Neural cell (in vitro differentiated cells): ENCODE results near the gene PRUNE2. TPM values are rescaled to one million over a fixed set of nuclear protein-coding genes. Genes with fewer than 3 reads are reported as not detected.

ENCODE experiments used
- H2AFZ ChIP-seq: fragments of 200-600, 300-800 bp; sonication (generic), shearing (Covaris generic); 2 replicates; pipeline ENCODE4 v1.6.0; 2014; ENCODE audit warnings: low read depth, mild to moderate bottlenecking, antibody characterized with exemption, low read length, moderate library complexity
- H3F3A ChIP-seq: fragments of 200-600 bp; shearing (Covaris generic); 2 replicates; pipeline ENCODE4 v1.6.1; 2016; ENCODE audit warnings: mild to moderate bottlenecking, moderate library complexity, mixed read lengths, antibody characterized with exemption, low read length; ENCODE audit not compliant: insufficient read depth, poor library complexity, severe bottlenecking
- H3K27ac ChIP-seq: fragments of 200-600, 300-800 bp; sonication (generic), shearing (Covaris generic); 2 replicates; pipeline ENCODE4 v1.5.1; 2014; ENCODE audit warnings: mild to moderate bottlenecking, low read length, moderate library complexity
- H3K27me3 ChIP-seq: fragments of 300-800, 200-600 bp; sonication (generic), shearing (Covaris generic); 2 replicates; pipeline ENCODE4 v1.6.0; 2014; ENCODE audit warnings: mild to moderate bottlenecking, low read depth, low read length, moderate library complexity; ENCODE audit not compliant: insufficient read depth
- H3K36me3 ChIP-seq: fragments of 300-800, 200-600 bp; sonication (generic), shearing (Covaris generic); 2 replicates; pipeline ENCODE4 v1.5.1; 2014; ENCODE audit warnings: mild to moderate bottlenecking, antibody characterized with exemption, low read length, moderate library complexity; ENCODE audit not compliant: insufficient read depth
- H3K4me2 ChIP-seq: fragments of 300-800, 200-600 bp; sonication (generic), shearing (Covaris generic); 2 replicates; pipeline ENCODE4 v1.6.0; 2014; ENCODE audit warnings: mild to moderate bottlenecking, low read length
- H3K4me3 ChIP-seq: fragments of 300-800, 200-600 bp; sonication (generic), shearing (Covaris generic); 2 replicates; pipeline ENCODE4 v1.5.1; 2014; ENCODE audit warnings: mild to moderate bottlenecking, low read length, moderate library complexity
- H3K79me2 ChIP-seq: fragments of 200-600 bp; shearing (Covaris generic); replicated peaks from 2 replicates; pipeline ENCODE4 v1.6.0; 2014; ENCODE audit warnings: mild to moderate bottlenecking, low read length, moderate library complexity; ENCODE audit not compliant: insufficient read depth
- H3K9ac ChIP-seq: fragments of 300-800, 200-600 bp; sonication (generic), shearing (Covaris generic); 2 replicates; pipeline ENCODE4 v1.6.1; 2016; ENCODE audit warnings: mild to moderate bottlenecking, low read length, mixed read lengths
- H3K9me2 ChIP-seq: fragments of 200-600 bp; shearing (Covaris generic); 2 replicates; pipeline ENCODE4 v1.6.1; 2016; ENCODE audit warnings: mild to moderate bottlenecking, low read length, mixed read lengths; ENCODE audit not compliant: insufficient read depth
- H3K9me3 ChIP-seq: fragments of 200-600, 300-800 bp; sonication (generic), shearing (Covaris generic); 2 replicates; pipeline ENCODE4 v1.6.1; 2016; ENCODE audit warnings: mild to moderate bottlenecking, mixed run types, low read length, moderate library complexity, mixed read lengths
- H4K20me1 ChIP-seq: fragments of 200-600 bp; shearing (Covaris generic); 2 replicates; pipeline ENCODE4 v1.6.1; 2016; ENCODE audit warnings: mild to moderate bottlenecking, mixed run types; ENCODE audit not compliant: insufficient read depth
- CTCF ChIP-seq: fragments of 450-650 bp; IDR thresholded peaks from 2 replicates; pipeline ENCODE4 v1.5.1; 2014; ENCODE audit warnings: antibody characterized with exemption, mild to moderate bottlenecking, moderate library complexity; ENCODE audit not compliant: poor library complexity, severe bottlenecking
- EP300 ChIP-seq: fragments of 450-650 bp; conservative IDR thresholded peaks from 2 replicates; pipeline ENCODE4 v1.6.1; 2014; ENCODE audit warnings: antibody characterized with exemption, mild to moderate bottlenecking, moderate library complexity; ENCODE audit not compliant: poor library complexity, severe bottlenecking
- EZH2 ChIP-seq: fragments of 200-600, 300-800 bp; shearing (Covaris generic), sonication (generic); IDR thresholded peaks from 2 replicates; pipeline ENCODE4 v1.6.1; 2014; ENCODE audit warnings: antibody characterized with exemption, low read length, borderline replicate concordance, mild to moderate bottlenecking; ENCODE audit not compliant: insufficient read depth, poor library complexity, severe bottlenecking
- MXI1 ChIP-seq: fragments of 450-650 bp; conservative IDR thresholded peaks from 2 replicates; pipeline ENCODE4 v1.6.1; 2014; ENCODE audit warnings: antibody characterized with exemption, mild to moderate bottlenecking; ENCODE audit not compliant: poor library complexity, severe bottlenecking
- POLR2AphosphoS5 ChIP-seq: IDR thresholded peaks from 2 replicates; pipeline ENCODE4 v1.6.1; 2012
- RAD21 ChIP-seq: fragments of 450-650 bp; conservative IDR thresholded peaks from 2 replicates; pipeline ENCODE4 v1.6.1; 2014; ENCODE audit warnings: antibody characterized with exemption, mild to moderate bottlenecking, moderate library complexity
- REST ChIP-seq: IDR thresholded peaks from 2 replicates; pipeline ENCODE4 v1.6.1; 2012; ENCODE audit warnings: borderline replicate concordance
- SMC3 ChIP-seq: fragments of 450-650 bp; conservative IDR thresholded peaks from 2 replicates; pipeline ENCODE4 v1.6.1; 2014; ENCODE audit warnings: antibody characterized with exemption, mild to moderate bottlenecking, moderate library complexity; ENCODE audit not compliant: poor library complexity
- TAF1 ChIP-seq: IDR thresholded peaks from 2 replicates; pipeline ENCODE4 v1.6.1; 2012; ENCODE audit warnings: low read depth
- polyA plus RNA-seq: library from polyadenylated mRNA; depleted of rRNA; stranded (reverse); fragments of >200 nt; gene quantifications from 2 replicates; pipeline ENCODE4 v1.2.3, GENCODE V29; 2014

The PRUNE2 gene
- polyA plus RNA-seq, 1 donor from 2014 or later: 9.7 TPM

GRCh38 chr9:76654051-76654461 lies 251.9 kb downstream of the PRUNE2 start:
- Histone ChIP-seq H3K9me2 (no peaks in the 10 kb centered on the region), H3K4me2 (no peak overlapping the region), H3K27me3 (no peaks in the 10 kb centered on the region), H3K79me2 (no peaks in the 10 kb centered on the region), H3K9me3 (no peaks in the 10 kb centered on the region), H3K27ac (no peak overlapping the region), H3F3A (no peaks in the 10 kb centered on the region), H4K20me1 (no peaks in the 10 kb centered on the region), H3K36me3 (no peaks in the 10 kb centered on the region), H3K9ac (no peak overlapping the region), H3K4me3 (no peak overlapping the region), H2AFZ (no peak overlapping the region)
- no peak for TF ChIP-seq RAD21
- no peak for TF ChIP-seq REST

- H3K9me3 ChIP-seq: no peaks in the 10 kb centered on the region
- H3K4me3 ChIP-seq: no peak overlapping the region
- no peak overlapping the region for H3K4me2 ChIP-seq
- no peaks in the 10 kb centered on the region for H3K27me3 ChIP-seq
- H3K79me2 ChIP-seq: no peaks in the 10 kb centered on the region
- no peaks in the 10 kb centered on the region for H3K9me2 ChIP-seq
- no peak overlapping the region for H3K9ac ChIP-seq
- H3K36me3 ChIP-seq: no peaks in the 10 kb centered on the region
- TF ChIP-seq CTCF: no peak
- TF ChIP-seq MXI1: no peak
- TF ChIP-seq EP300: no peak
- TF ChIP-seq EZH2: no peak
- TF ChIP-seq TAF1: no peak
- TF ChIP-seq POLR2AphosphoS5: no peak
- no peak for TF ChIP-seq SMC3
- TF ChIP-seq RAD21: no peak
- no peak for TF ChIP-seq REST
- H3F3A ChIP-seq: no peaks in the 10 kb centered on the region
- H2AFZ ChIP-seq: no peak overlapping the region
- H3K27ac ChIP-seq: no peak overlapping the region
- no peaks in the 10 kb centered on the region for H4K20me1 ChIP-seq
Observed at GRCh38 chr9:76652894-76653293, 253.0 kb downstream of the PRUNE2 start.
